Kidney (tissue), 14 donors: ENCODE results near the gene IRGM. TPM values are rescaled to one million over a fixed set of nuclear protein-coding genes. Genes with fewer than 3 reads are reported as not detected.
A peak's percentile ranks its signal among the peaks of the same experiment; 100 is the strongest.
"Not testable (repeated sequence)": the region's sequence is repeated elsewhere in the genome, so short reads cannot be mapped to it uniquely, and the experiment has no call there.

ENCODE experiments used
- DNase-seq, 5 donors: peaks; one replicate each; pipeline ENCODE4 v3.0.0-alpha.2; 2013 to 2020
- FAIRE-seq: peaks from 2 replicates; lab custom pipeline; 2012; peaks lifted over from hg19 to GRCh38; lab: Jason Lieb, UNC
- H3K27ac ChIP-seq, 2 donors: one replicate each; pipeline ENCODE4 v1.7.0; 2013; ENCODE audit warnings: low read depth in 2 of 2, low read length in 2 of 2, inconsistent platforms in 1 of 2
- H3K27me3 ChIP-seq: one replicate; pipeline ENCODE4 v1.7.1; 2013; ENCODE audit warnings: low read length, inconsistent platforms; ENCODE audit not compliant: control insufficient read depth, insufficient read depth
- H3K36me3 ChIP-seq, 3 donors: one replicate each; pipeline versions ENCODE4 v1.7.0 to v1.7.1; 2013; ENCODE audit warnings: low read length in 3 of 3, control low read depth in 1 of 3, inconsistent platforms in 1 of 3; ENCODE audit not compliant: insufficient read depth in 3 of 3, control insufficient read depth in 2 of 3
- H3K4me1 ChIP-seq, 3 donors: one replicate each; pipeline versions ENCODE4 v1.7.0 to v1.7.1; 2013; ENCODE audit warnings: low read length in 3 of 3, inconsistent platforms in 1 of 3, low read depth in 1 of 3; ENCODE audit not compliant: control insufficient read depth in 2 of 3, insufficient read depth in 2 of 3
- H3K4me3 ChIP-seq, 3 donors: one replicate each; pipeline versions ENCODE4 v1.7.0 to v1.8.1; 2013; ENCODE audit warnings: low read length in 3 of 3, control low read depth in 1 of 3, inconsistent platforms in 1 of 3
- H3K9ac ChIP-seq, 3 donors: one replicate each; pipeline versions ENCODE4 v1.7.0 to v1.7.1; 2013; ENCODE audit warnings: low read length in 3 of 3, control low read depth in 1 of 3, inconsistent platforms in 1 of 3
- H3K9me3 ChIP-seq, 3 donors: one replicate each; pipeline versions ENCODE4 v1.7.0 to v1.7.1; 2013; ENCODE audit warnings: low read length in 3 of 3, control low read depth in 1 of 3, inconsistent platforms in 1 of 3; ENCODE audit not compliant: control insufficient read depth in 2 of 3, insufficient read depth in 1 of 3
- intact Hi-C: fragments of 100-400 bp; cut with DNase I; formaldehyde crosslinking; loops from one replicate; pipeline ENCODE4 v1.11.1; 2022
- polyA plus RNA-seq: library from polyadenylated mRNA; stranded (reverse); fragments of 350-450 nt; fragmentation: Illumina TruSeq; extraction: RNeasy Lipid Tissue Mini Kit (QIAGEN cat#74804); gene quantifications from one replicate; pipeline ENCODE4 v1.2.3, GENCODE V29; 2014; ENCODE audit warnings: low read depth, low replicate concordance; ENCODE audit not compliant: insufficient read depth
- total RNA-seq: library from RNA; stranded (reverse); fragmentation: NEBNext Ultra II Directional; extraction: Animal tissue kit (Norgen Biotek cat#: 25700); gene quantifications from one replicate; pipeline ENCODE4 v1.2.1, GENCODE V29; 2021
- TF ChIP-seq, protein P1 (sequence below): IDR thresholded peaks from 3 replicates; pipeline ENCODE4 v1.5.1; 2012; ENCODE audit warnings: mild to moderate bottlenecking, moderate library complexity, borderline replicate concordance; ENCODE audit not compliant: insufficient read depth; ENCODE audit errors: extremely low read depth
- donor health status: control.
- donor health status: control.
- donor health status: control.
- donor health status: control.
- donor health status: control.
- donor health status: DM: yes; HTN: yes; CAD: no.
- donor health status: Normal renal cell carcinoma (clear cell type).

The IRGM gene
- total and polyA plus RNA-seq, 2 donors from 2014 or later = 0.44 TPM; not detected in 1

DNA sequence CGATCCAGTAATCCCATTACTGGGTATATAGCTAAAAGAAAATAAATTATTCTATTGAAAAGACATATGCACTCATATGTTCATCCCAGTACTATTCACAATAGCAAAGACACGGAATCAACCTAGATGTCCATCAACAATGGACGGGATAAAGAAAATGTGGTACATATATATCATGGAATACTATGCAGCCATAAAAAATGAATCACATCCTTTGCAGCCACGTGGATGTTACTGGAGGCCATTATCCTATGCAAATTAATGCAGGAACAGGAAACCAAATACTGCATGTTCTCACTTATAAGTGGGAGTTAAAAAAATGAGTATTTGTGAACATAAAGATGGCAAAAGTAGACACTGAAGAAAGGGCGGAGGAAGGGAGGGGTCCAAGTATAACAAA, 16.6 kb upstream of the IRGM start:
- no peaks in the 10 kb centered on the region for H3K27me3 ChIP-seq
- intact Hi-C loops = no loop called here
- FAIRE-seq = no peak

DNA sequence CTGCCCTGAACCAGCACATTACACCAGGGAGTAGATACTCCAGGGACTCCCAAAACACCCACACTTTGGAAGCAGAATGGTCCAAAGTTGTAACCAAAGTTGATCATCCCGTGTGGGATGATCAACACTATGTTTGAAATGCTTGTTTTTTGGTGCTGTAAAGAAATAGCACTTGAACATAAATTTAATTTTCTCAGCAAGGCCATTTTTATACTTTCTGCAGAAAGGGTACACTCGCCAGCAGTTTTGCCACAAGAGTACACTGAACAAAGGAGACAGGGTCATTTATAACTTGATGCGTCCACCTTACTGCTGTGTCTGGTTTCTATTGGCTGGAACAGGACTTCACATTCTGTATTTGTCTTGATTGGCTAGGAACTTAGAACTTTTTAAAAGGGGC, 14.5 kb upstream of the IRGM start:
- H3K9ac ChIP-seq, H3K27me3 ChIP-seq, intact Hi-C loops, FAIRE-seq, H3K27ac ChIP-seq, H3K9me3 ChIP-seq, H3K4me1 ChIP-seq, H3K36me3 ChIP-seq, H3K4me3 ChIP-seq, DNase-seq: not testable (repeated sequence)

More for the DNA sequence above, 16.6 kb upstream of the IRGM start:
- H3K9me3 ChIP-seq = no peaks in the 10 kb centered on the region
- H3K4me3 ChIP-seq = no peak overlapping the region
- H3K9ac ChIP-seq = no peak overlapping the region
- H3K4me1 ChIP-seq = no peaks in the 10 kb centered on the region
- no peaks in the 10 kb centered on the region for H3K36me3 ChIP-seq
- DNase-seq = no peak
- TF ChIP-seq, protein P1, sequence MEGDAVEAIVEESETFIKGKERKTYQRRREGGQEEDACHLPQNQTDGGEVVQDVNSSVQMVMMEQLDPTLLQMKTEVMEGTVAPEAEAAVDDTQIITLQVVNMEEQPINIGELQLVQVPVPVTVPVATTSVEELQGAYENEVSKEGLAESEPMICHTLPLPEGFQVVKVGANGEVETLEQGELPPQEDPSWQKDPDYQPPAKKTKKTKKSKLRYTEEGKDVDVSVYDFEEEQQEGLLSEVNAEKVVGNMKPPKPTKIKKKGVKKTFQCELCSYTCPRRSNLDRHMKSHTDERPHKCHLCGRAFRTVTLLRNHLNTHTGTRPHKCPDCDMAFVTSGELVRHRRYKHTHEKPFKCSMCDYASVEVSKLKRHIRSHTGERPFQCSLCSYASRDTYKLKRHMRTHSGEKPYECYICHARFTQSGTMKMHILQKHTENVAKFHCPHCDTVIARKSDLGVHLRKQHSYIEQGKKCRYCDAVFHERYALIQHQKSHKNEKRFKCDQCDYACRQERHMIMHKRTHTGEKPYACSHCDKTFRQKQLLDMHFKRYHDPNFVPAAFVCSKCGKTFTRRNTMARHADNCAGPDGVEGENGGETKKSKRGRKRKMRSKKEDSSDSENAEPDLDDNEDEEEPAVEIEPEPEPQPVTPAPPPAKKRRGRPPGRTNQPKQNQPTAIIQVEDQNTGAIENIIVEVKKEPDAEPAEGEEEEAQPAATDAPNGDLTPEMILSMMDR = no peak
- no peak overlapping the region for H3K27ac ChIP-seq

DNA sequence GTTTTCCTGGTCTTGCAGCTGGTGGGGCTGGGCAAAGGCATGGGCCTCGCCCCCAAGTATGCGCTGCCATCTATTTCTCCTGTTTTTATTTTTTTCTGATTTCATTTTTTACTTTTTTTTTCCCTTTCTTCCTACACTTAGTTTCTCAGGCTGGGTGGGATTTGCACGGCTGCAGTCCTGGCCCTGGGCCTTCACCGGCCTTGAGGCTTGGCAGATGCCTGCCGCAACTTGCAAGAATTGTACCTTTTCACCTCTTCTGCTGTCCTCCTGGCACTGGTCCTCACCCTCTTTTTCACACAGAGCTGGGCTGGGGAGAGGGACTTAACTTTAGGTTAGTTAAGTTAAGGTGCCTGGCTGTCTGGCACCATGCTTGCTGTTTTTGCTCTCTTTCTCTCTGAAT, 10.3 kb upstream of the IRGM start:
- Histone ChIP-seq H3K36me3 (no peaks in the 10 kb centered on the region), H3K4me3 (no peak overlapping the region), H3K27ac (no peak overlapping the region), H3K9ac (no peak overlapping the region), H3K4me1 (no peaks in the 10 kb centered on the region), H3K27me3 (no peaks in the 10 kb centered on the region), H3K9me3 (no peaks in the 10 kb centered on the region)
- FAIRE-seq (no peak), DNase-seq (no peak)
- intact Hi-C loops = no loop called here
- TF ChIP-seq, protein P1 = no peak

DNA sequence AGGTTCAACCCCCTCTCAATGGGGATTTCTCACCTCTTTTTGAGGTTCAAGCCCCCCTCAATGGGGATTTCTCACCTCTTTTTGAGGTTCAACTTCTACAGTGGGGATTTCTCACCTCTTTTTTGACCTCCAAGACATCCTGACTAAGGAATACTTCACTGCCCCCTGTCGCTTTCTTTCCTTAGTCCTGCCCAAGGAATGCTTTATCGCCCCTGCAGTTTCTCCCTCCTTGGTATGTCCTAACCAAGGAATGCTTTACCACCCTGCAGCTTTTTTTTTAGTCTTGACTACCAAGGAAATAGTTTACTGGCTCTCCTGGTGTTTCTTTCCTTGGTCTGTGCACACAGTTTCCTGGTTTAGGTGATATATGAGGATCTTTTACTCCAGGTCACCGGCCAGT, 9.6 kb upstream of the IRGM start:
- TF ChIP-seq, protein P1 = no peak
- H3K4me3 ChIP-seq = no peak overlapping the region
- no peaks in the 10 kb centered on the region for H3K9me3 ChIP-seq
- no peak overlapping the region for H3K27ac ChIP-seq
- no peak for FAIRE-seq
- intact Hi-C loops = no loop called here
- H3K27me3 ChIP-seq = no peaks in the 10 kb centered on the region
- H3K36me3 ChIP-seq = no peaks in the 10 kb centered on the region
- no peak for DNase-seq
- no peak overlapping the region for H3K9ac ChIP-seq
- no peaks in the 10 kb centered on the region for H3K4me1 ChIP-seq

DNA sequence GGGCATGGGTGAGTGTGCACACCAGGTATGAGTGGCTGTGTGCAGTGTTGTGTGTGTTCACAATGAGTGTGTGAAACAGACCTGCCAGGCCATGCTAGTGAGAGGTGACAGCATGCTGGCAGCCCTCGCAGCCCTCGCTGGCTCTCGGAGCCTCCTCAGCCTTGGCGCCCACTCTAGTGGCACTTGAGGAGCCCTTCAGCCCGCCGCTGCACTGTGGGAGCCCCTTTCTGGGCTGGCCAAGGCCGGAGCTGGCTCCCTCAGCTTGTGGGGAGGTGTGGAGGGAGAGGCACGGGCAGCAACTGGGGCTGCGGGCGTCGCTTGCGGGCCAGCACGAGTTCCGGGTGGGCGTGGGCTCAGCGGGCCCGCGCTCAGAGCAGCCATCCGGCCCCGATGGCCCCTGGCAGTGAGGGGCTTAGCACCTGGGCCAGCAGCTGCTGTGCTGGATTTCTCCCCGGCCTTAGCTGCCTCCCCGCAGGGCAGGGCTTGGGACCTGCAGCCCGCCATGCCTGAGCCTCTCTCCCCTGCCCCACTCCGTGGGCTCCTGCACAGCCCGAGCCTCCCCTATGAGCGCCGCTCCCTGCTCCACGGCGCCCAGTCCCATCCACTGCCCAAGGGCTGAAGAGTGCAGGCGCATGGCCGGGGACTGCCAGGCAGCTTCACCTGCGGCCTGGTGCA, 999 bp upstream of the IRGM start:
- DNase-seq = peak in 1 of 5 donors; percentile 61
- H3K36me3 ChIP-seq, H3K27ac ChIP-seq, FAIRE-seq, H3K4me1 ChIP-seq, H3K9me3 ChIP-seq, H3K27me3 ChIP-seq, H3K4me3 ChIP-seq, H3K9ac ChIP-seq: not testable (repeated sequence)
- intact Hi-C loops = loop anchor here (10.0 kb wide), 1 partner anchor 291 kb away; no protein-coding TSS in a partner anchor
